Bronchial epithelial cell (primary cell): ENCODE results near the gene BCO2. TPM values are rescaled to one million over a fixed set of nuclear protein-coding genes. Genes with fewer than 3 reads are reported as not detected.

ENCODE experiments used
- DNase-seq: peaks from one replicate; pipeline ENCODE4 v3.0.0-alpha.2; 2010; ENCODE audit warnings: low read depth
- FAIRE-seq: peaks from 2 replicates; lab custom pipeline; 2011; peaks lifted over from hg19 to GRCh38; lab: Jason Lieb, UNC
- H3K27me3 ChIP-seq: 2 replicates; pipeline ENCODE4 v1.5.1; 2011; ENCODE audit warnings: low read length; ENCODE audit not compliant: control insufficient read depth, insufficient read depth
- H3K36me3 ChIP-seq: 2 replicates; pipeline ENCODE4 v1.5.1; 2011; ENCODE audit warnings: low read length; ENCODE audit not compliant: control insufficient read depth, insufficient read depth
- H3K4me3 ChIP-seq: 2 replicates; pipeline ENCODE4 v1.5.1; 2011; ENCODE audit warnings: mild to moderate bottlenecking, low read depth, low read length, control low read depth
- total RNA-seq: library from RNA; depleted of rRNA; stranded (reverse); fragments of >200 nt; gene quantifications from 2 replicates; pipeline ENCODE4 v1.2.1, GENCODE V29; 2014
- TF ChIP-seq, protein P1 (sequence below): IDR thresholded peaks from 2 replicates; pipeline ENCODE4 v1.5.1; 2011; ENCODE audit warnings: mild to moderate bottlenecking, moderate library complexity, low read length, control low read depth, inconsistent platforms; ENCODE audit not compliant: insufficient read depth, severe bottlenecking

The BCO2 gene
- total RNA-seq, 1 donor from 2014 or later = 2.1 TPM

DNA sequence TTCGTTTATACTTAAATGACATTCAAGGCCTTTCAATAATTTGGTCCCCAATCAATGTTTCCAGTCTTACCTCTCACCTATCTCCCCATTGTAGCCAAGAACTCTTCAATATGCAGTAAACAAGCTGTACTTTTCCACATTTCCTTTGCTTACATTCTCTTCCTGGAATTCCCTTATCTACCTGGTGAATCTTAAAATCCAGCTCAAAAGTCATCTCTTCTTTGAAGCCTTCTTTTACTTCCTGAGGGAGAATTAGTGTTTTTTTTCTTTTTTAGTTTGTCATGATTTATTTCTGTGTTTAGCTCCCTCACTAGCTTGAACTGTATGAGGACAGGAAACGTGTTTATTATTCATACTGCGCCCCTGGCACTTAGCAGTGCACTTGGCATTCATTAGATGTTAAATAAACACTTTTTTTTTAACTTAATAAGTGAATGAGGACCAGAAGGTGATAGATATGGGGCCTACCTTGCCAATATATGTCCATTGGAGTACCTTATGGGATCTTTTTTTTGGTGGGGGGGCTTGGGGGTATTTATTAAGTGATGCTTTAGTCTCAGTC, 46.0 kb downstream of the BCO2 start:
- H3K27me3 ChIP-seq = no peaks in the 10 kb centered on the region
- no peaks in the 10 kb centered on the region for H3K36me3 ChIP-seq
- peak; percentile 62 for DNase-seq
- no peak for FAIRE-seq
- no peak overlapping the region for H3K4me3 ChIP-seq
- TF ChIP-seq, protein P1, sequence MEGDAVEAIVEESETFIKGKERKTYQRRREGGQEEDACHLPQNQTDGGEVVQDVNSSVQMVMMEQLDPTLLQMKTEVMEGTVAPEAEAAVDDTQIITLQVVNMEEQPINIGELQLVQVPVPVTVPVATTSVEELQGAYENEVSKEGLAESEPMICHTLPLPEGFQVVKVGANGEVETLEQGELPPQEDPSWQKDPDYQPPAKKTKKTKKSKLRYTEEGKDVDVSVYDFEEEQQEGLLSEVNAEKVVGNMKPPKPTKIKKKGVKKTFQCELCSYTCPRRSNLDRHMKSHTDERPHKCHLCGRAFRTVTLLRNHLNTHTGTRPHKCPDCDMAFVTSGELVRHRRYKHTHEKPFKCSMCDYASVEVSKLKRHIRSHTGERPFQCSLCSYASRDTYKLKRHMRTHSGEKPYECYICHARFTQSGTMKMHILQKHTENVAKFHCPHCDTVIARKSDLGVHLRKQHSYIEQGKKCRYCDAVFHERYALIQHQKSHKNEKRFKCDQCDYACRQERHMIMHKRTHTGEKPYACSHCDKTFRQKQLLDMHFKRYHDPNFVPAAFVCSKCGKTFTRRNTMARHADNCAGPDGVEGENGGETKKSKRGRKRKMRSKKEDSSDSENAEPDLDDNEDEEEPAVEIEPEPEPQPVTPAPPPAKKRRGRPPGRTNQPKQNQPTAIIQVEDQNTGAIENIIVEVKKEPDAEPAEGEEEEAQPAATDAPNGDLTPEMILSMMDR = no peak

- TF ChIP-seq, protein P1 = no peak
- DNase-seq (no peak), FAIRE-seq (no peak)
- Histone ChIP-seq H3K4me3 (no peak overlapping the region), H3K36me3 (no peaks in the 10 kb centered on the region), H3K27me3 (no peaks in the 10 kb centered on the region)
These were observed 47.0 kb downstream of the BCO2 start for GRCh38 chr11:112222303-112222702.

- no peak for FAIRE-seq
- DNase-seq = peak; percentile 80
- TF ChIP-seq, protein P1 = no peak
These were observed 47.8 kb downstream of the BCO2 start for GRCh38 chr11:112223121-112223520.

GRCh38 chr11:112223754-112224532, 48.6 kb downstream of the BCO2 start:
- DNase-seq = no peak
- Histone ChIP-seq H3K36me3 (no peaks in the 10 kb centered on the region), H3K27me3 (no peaks in the 10 kb centered on the region), H3K4me3 (no peak overlapping the region)
- no peak for FAIRE-seq
- TF ChIP-seq, protein P1 = no peak

More at GRCh38 chr11:112223121-112223520, 47.8 kb downstream of the BCO2 start:
- Histone ChIP-seq H3K4me3 (no peak overlapping the region), H3K36me3 (no peaks in the 10 kb centered on the region), H3K27me3 (no peaks in the 10 kb centered on the region)

DNA sequence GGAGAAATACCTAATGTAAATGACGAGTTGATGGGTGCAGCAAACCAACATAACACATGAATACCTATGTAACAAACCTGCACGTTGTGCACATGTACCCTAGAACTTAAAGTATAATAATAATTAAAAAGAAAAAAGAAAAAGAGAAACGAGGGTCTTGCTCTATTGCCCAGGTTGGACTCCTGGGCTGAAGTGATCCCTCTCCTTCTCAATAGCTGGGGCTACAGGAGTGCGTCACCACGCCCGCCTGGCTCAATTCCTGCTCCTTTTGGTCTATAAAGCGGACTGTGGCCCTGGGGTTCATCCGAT, 50.4 kb downstream of the BCO2 start:
- no peak for DNase-seq
- Histone ChIP-seq H3K27me3 (no peaks in the 10 kb centered on the region), H3K36me3 (peaks cover 5% of the 10 kb centered on the region), H3K4me3 (peak overlapping the region; percentile 72)
- no peak for FAIRE-seq
- TF ChIP-seq, protein P1 = no peak
